Glutamatergic neuron (in vitro differentiated cells): ENCODE data around the gene RIN1. TPM values are rescaled to one million over a fixed set of nuclear protein-coding genes. Genes with fewer than 3 reads are reported as not detected.

Experiments
- DNase-seq: peaks from one replicate; pipeline ENCODE4 v3.0.0; 2022
- H3K27ac Mint-ChIP-seq: one replicate; pipeline ENCODE4 v1.8.0; 2020; ENCODE audit warnings: mild to moderate bottlenecking, mixed read lengths, inconsistent platforms; ENCODE audit not compliant: unreplicated experiment
- H3K27me3 Mint-ChIP-seq: one replicate; pipeline ENCODE4 v1.8.0; 2020; ENCODE audit warnings: mild to moderate bottlenecking, moderate library complexity, mixed read lengths, inconsistent platforms; ENCODE audit not compliant: unreplicated experiment
- H3K36me3 Mint-ChIP-seq: one replicate; pipeline ENCODE4 v1.8.0; 2020; ENCODE audit warnings: mild to moderate bottlenecking, mixed read lengths, inconsistent platforms; ENCODE audit not compliant: unreplicated experiment
- H3K4me1 Mint-ChIP-seq: one replicate; pipeline ENCODE4 v1.8.0; 2020; ENCODE audit warnings: mild to moderate bottlenecking, low read depth, mixed read lengths, inconsistent platforms; ENCODE audit not compliant: unreplicated experiment
- H3K4me3 Mint-ChIP-seq: one replicate; pipeline ENCODE4 v1.8.0; 2020; ENCODE audit warnings: mild to moderate bottlenecking, mixed read lengths, inconsistent platforms; ENCODE audit not compliant: unreplicated experiment
- H3K9me3 Mint-ChIP-seq: one replicate; pipeline ENCODE4 v1.8.0; 2020; ENCODE audit warnings: mild to moderate bottlenecking, moderate library complexity, mixed read lengths, inconsistent platforms; ENCODE audit not compliant: unreplicated experiment
- CTCF ChIP-seq: fragments of 200-600 bp; sonication (generic); IDR thresholded peaks from one replicate; pipeline ENCODE4 v1.5.0; 2021; ENCODE audit not compliant: partially characterized antibody, unreplicated experiment
- total RNA-seq: library from RNA; stranded (reverse); fragmentation: NEBNext Ultra II Directional; extraction: Animal tissue kit (Norgen Biotek cat#: 25700); gene quantifications from one replicate; pipeline ENCODE4 v1.2.1, GENCODE V29; 2021; ENCODE audit not compliant: unreplicated experiment

RIN1 gene
- total RNA-seq, 1 donor from 2014 or later, result 1.9 TPM

- Mint-ChIP-seq H3K9me3 (peaks cover 17% of the 10 kb centered on the region), H3K4me1 (peaks cover 39% of the 10 kb centered on the region), H3K4me3 (peak overlapping the region; percentile 71), H3K27me3 (peaks cover 24% of the 10 kb centered on the region), H3K36me3 (no peaks in the 10 kb centered on the region), H3K27ac (peak overlapping the region; percentile 48)
- DNase-seq, result no peak
- TF ChIP-seq CTCF, result no peak
Observed at GRCh38 chr11:66285250-66285947, 50.8 kb downstream of the RIN1 start.

GRCh38 chr11:66284526-66285078 lies 51.6 kb downstream of the RIN1 start:
- DNase-seq, result no peak
- Mint-ChIP-seq H3K27me3 (peaks cover 18% of the 10 kb centered on the region), H3K27ac (peak overlapping the region; percentile 28), H3K4me1 (peaks cover 34% of the 10 kb centered on the region), H3K4me3 (no peak overlapping the region), H3K9me3 (peaks cover 11% of the 10 kb centered on the region), H3K36me3 (no peaks in the 10 kb centered on the region)
- TF ChIP-seq CTCF, result no peak

GRCh38 chr11:66283461-66284105 lies 52.7 kb downstream of the RIN1 start:
- Mint-ChIP-seq H3K36me3 (no peaks in the 10 kb centered on the region), H3K27me3 (peaks cover 19% of the 10 kb centered on the region), H3K9me3 (peaks cover 9% of the 10 kb centered on the region), H3K27ac (peak overlapping the region; percentile 17), H3K4me1 (peaks cover 36% of the 10 kb centered on the region), H3K4me3 (peak overlapping the region; percentile 42)
- DNase-seq, result no peak
- peak; percentile 12 for TF ChIP-seq CTCF

- H3K27ac Mint-ChIP-seq, result peak overlapping the region; percentile 59
- peaks cover 9% of the 10 kb centered on the region for H3K9me3 Mint-ChIP-seq
Observed at GRCh38 chr11:66282468-66283455, 53.5 kb downstream of the RIN1 start.

More at GRCh38 chr11:66282468-66283455, 53.5 kb downstream of the RIN1 start:
- no peaks in the 10 kb centered on the region for H3K36me3 Mint-ChIP-seq
- DNase-seq, result peak; percentile 100
- H3K4me3 Mint-ChIP-seq, result peak overlapping the region; percentile 55
- TF ChIP-seq CTCF, result peak; percentile 100
- peaks cover 36% of the 10 kb centered on the region for H3K4me1 Mint-ChIP-seq
- H3K27me3 Mint-ChIP-seq, result peaks cover 19% of the 10 kb centered on the region

Other genes starting within 250 kb of the RIN1 start
- gene KLC2, start 78.7 kb downstream of the RIN1 start, total RNA-seq, result 127 TPM
- 85.4 TPM for gene RAB1B, start 67.8 kb downstream of the RIN1 start, total RNA-seq
- 61.3 TPM for gene CNIH2, start 58.3 kb downstream of the RIN1 start, total RNA-seq
- 115 TPM for gene YIF1A, start 47.3 kb downstream of the RIN1 start, total RNA-seq
- 19.2 TPM for gene TMEM151A, start 44.5 kb downstream of the RIN1 start, total RNA-seq
- 11.4 TPM for gene CD248, start 19.4 kb downstream of the RIN1 start, total RNA-seq
- gene BRMS1, start 8.7 kb upstream of the RIN1 start, total RNA-seq, result 44.0 TPM
- gene B4GAT1, start 11.2 kb upstream of the RIN1 start, total RNA-seq, result 42.7 TPM
- 2.8 TPM for gene SLC29A2, start 35.3 kb upstream of the RIN1 start, total RNA-seq
- 0.78 TPM for gene NPAS4, start 84.6 kb upstream of the RIN1 start, total RNA-seq
- gene MRPL11, start 102.4 kb upstream of the RIN1 start, total RNA-seq, result 27.5 TPM
- gene PELI3, start 130.5 kb upstream of the RIN1 start, total RNA-seq, result 7.7 TPM
- gene DPP3, start 144.0 kb upstream of the RIN1 start, total RNA-seq, result 72.0 TPM
- gene BBS1, start 174.2 kb upstream of the RIN1 start, total RNA-seq, result 37.3 TPM
- 11.5 TPM for gene ZDHHC24, start 209.6 kb upstream of the RIN1 start, total RNA-seq
- gene ACTN3, start 210.5 kb upstream of the RIN1 start, total RNA-seq, result 2.0 TPM
- 31.1 TPM for gene CTSF, start 232.2 kb upstream of the RIN1 start, total RNA-seq